HepG2 (cell line): ENCODE measurements around the gene RPAP2.

Source experiments
- ARNT ChIP-seq: fragments of 450-650 bp; IDR thresholded peaks from 2 replicates; pipeline ENCODE4 v1.6.1; 2017
- KDM6A ChIP-seq: IDR thresholded peaks from 2 replicates; pipeline ENCODE4 v1.6.1; 2016; ENCODE audit warnings: low read depth
- TAF1 ChIP-seq: sonication (generic); formaldehyde crosslinking; IDR thresholded peaks from 2 replicates; pipeline ENCODE4 v1.4.0; 2020; ENCODE audit warnings: missing genetic modification reagents

GRCh38 chr1:92363401-92363800 is 64.5 kb downstream of the RPAP2 start:
- TF ChIP-seq TAF1 (CRISPR knock-in tag) (no peak), ARNT (no peak), KDM6A (no peak)
